GM12801 (cell line): Measurements from ENCODE around the gene SRD5A2.

Experiments used
- CTCF ChIP-seq: IDR thresholded peaks from one replicate; pipeline ENCODE4 v1.5.1; 2011; ENCODE audit warnings: control low read depth; ENCODE audit not compliant: insufficient read length; ENCODE audit errors: extremely low read depth

The SRD5A2 gene

GRCh38 chr2:31555967-31556706 is 24.6 kb downstream of the SRD5A2 start:
- no peak for TF ChIP-seq CTCF

DNA sequence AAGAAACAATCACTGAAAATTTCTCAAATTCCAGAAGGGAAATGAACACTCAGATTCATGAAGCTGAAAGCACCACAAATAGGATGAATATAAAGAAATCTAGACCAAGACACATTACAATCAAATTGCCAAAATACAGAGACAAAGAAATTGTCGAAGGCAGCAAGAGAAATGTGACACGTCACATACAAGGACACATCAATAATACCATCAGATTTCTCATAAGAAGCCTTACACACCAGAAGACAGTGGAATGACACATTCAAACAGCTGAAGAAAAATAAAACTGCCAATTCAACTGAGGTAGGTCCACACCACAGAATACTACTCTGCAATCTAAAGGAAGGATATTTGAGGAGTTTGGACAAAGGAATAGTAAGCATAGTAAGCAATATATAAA is 27.4 kb downstream of the SRD5A2 start:
- TF ChIP-seq CTCF: no peak

- no peak for TF ChIP-seq CTCF
Measured at GRCh38 chr2:31547485-31547884, 33.3 kb downstream of the SRD5A2 start.

DNA sequence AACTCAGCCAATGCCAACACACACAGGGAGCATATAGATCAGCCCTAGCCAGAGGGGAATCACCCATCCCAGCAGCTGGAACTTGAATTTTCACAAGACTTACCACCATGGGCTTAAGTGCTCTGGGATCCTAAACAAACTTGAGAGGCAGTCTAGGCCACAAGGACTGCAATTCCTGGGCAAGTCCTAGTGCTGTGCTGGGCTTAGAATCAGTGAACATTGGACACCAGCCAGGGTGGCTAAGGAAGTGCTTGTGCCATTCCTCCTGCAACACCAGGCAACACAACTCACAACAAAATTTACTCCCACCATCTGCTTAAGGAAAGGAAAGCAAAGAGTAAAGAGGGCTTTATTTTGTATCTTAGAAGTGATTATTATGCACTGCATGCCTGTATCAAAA is 38.9 kb downstream of the SRD5A2 start:
- TF ChIP-seq CTCF: no peak

DNA sequence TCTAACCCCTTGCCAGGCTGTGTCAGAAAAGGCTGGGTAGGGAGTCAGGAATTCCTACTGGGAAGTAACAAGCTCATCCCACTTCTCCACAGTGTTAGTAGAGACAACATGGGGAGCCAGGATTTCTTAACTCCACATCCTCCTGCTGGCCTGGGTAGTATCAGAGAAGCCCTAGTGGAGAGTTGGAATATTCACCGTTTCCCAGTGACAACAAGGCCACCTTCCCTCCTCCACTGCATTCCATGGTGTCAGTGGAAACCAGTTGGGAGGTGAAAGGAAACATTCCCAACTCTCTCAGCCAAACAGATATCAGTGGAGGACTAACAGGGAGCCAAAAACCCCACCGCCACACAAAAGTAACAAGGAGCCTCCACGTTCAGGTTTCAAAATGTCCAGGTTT is 41.2 kb downstream of the SRD5A2 start:
- no peak for TF ChIP-seq CTCF

- TF ChIP-seq CTCF: no peak
Measured at GRCh38 chr2:31535768-31536167, 45.0 kb downstream of the SRD5A2 start.

DNA sequence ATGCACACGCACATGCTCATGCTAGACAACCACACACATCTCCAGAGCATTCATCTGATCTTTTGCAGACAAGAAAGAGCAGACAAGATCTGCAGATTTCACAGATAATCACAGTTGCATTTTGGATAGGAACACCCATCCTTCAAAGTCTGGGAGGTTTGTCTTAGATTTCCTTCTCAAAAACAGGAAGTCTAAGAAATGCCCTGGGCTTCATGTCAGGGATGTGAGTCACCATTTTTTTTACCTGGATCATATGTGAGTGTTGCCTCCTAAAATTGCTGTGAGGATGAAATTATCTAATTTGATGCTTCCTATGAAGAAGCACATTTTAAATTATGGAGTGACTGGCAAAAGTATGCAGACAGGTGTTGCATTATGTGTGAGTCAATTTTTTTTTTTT is 46.1 kb downstream of the SRD5A2 start:
- no peak for TF ChIP-seq CTCF
